HG02981 (cell line): Measurements from ENCODE around the gene SHLD1.

ENCODE experiments used
- ATAC-seq: cut with Tn5 transposase; IDR thresholded peaks from one replicate; pipeline ENCODE4 v1.9.1; 2021; ENCODE audit warnings: mild to moderate bottlenecking, moderate library complexity; ENCODE audit not compliant: unreplicated experiment

SHLD1 gene

GRCh38 chr20:5843054-5843592, 92.9 kb downstream of the SHLD1 start:
- peak; percentile 57 for ATAC-seq

GRCh38 chr20:5844063-5844681, 94.0 kb downstream of the SHLD1 start:
- ATAC-seq: peak; percentile 75

- ATAC-seq: no peak
Measured at GRCh38 chr20:5845681-5846615, 95.7 kb downstream of the SHLD1 start.

- ATAC-seq: peak; percentile 40
Measured at GRCh38 chr20:5848711-5849505, 98.7 kb downstream of the SHLD1 start.

GRCh38 chr20:5855939-5856338, 105.7 kb downstream of the SHLD1 start:
- ATAC-seq: no peak

- no peak for ATAC-seq
Measured at GRCh38 chr20:5859608-5860007, 109.4 kb downstream of the SHLD1 start.

GRCh38 chr20:5862703-5863039, 112.5 kb downstream of the SHLD1 start:
- no peak for ATAC-seq

- ATAC-seq: no peak
Measured at GRCh38 chr20:5863040-5863833, 113.0 kb downstream of the SHLD1 start.

- ATAC-seq: no peak
Measured at GRCh38 chr20:5864428-5864827, 114.2 kb downstream of the SHLD1 start.

- no peak for ATAC-seq
Measured at GRCh38 chr20:5864873-5865587, 114.8 kb downstream of the SHLD1 start.

GRCh38 chr20:5865604-5866003, 115.4 kb downstream of the SHLD1 start:
- ATAC-seq: no peak

- no peak for ATAC-seq
Measured at GRCh38 chr20:5870568-5870981, 120.4 kb downstream of the SHLD1 start.

- no peak for ATAC-seq
Measured at GRCh38 chr20:5871459-5872410, 121.5 kb downstream of the SHLD1 start.

GRCh38 chr20:5877128-5877527, 126.9 kb downstream of the SHLD1 start:
- no peak for ATAC-seq

- ATAC-seq: no peak
Measured at GRCh38 chr20:5880326-5880725, 130.1 kb downstream of the SHLD1 start.

- ATAC-seq: no peak
Measured at GRCh38 chr20:5881703-5882102, 131.5 kb downstream of the SHLD1 start.

GRCh38 chr20:5882166-5882565, 132.0 kb downstream of the SHLD1 start:
- ATAC-seq: no peak

GRCh38 chr20:5884465-5885335, 134.5 kb downstream of the SHLD1 start:
- no peak for ATAC-seq
